Astrocyte (in vitro differentiated cells and primary cell): Measurements from ENCODE around the gene EIF4G3. TPM values are rescaled to one million over a fixed set of nuclear protein-coding genes. Genes with fewer than 3 reads are reported as not detected.

ENCODE experiments used
- DNase-seq: peaks from one replicate; pipeline ENCODE4 v3.0.0-alpha.2; 2010; ENCODE audit warnings: low read depth
- FAIRE-seq: peaks from 2 replicates; lab custom pipeline; 2011; peaks lifted over from hg19 to GRCh38; lab: Jason Lieb, UNC
- H2AFZ ChIP-seq: 2 replicates; pipeline ENCODE4 v1.6.0; 2012; ENCODE audit warnings: low read depth, low read length, inconsistent platforms
- H3K27ac ChIP-seq: 2 replicates; pipeline ENCODE4 v1.5.1; 2011; ENCODE audit warnings: low read depth, low read length, inconsistent platforms
- H3K27me3 ChIP-seq: 2 replicates; pipeline ENCODE4 v1.6.0; 2011; ENCODE audit warnings: low read length, inconsistent platforms; ENCODE audit not compliant: insufficient read depth
- H3K36me3 ChIP-seq: 2 replicates; pipeline ENCODE4 v1.5.1; 2011; ENCODE audit warnings: low read length, inconsistent platforms; ENCODE audit not compliant: insufficient read depth
- H3K4me1 ChIP-seq: 2 replicates; pipeline ENCODE4 v1.5.1; 2011; ENCODE audit warnings: low read length, inconsistent platforms; ENCODE audit not compliant: insufficient read depth
- H3K4me2 ChIP-seq: 2 replicates; pipeline ENCODE4 v1.6.0; 2012; ENCODE audit warnings: low read length, inconsistent platforms
- H3K4me3 ChIP-seq: 2 replicates; pipeline ENCODE4 v1.5.1; 2011; ENCODE audit warnings: low read depth, mild to moderate bottlenecking, low read length, inconsistent platforms; ENCODE audit not compliant: insufficient read depth
- H3K79me2 ChIP-seq: 2 replicates; pipeline ENCODE4 v1.6.0; 2012; ENCODE audit warnings: mild to moderate bottlenecking, low read length, inconsistent platforms; ENCODE audit not compliant: insufficient read depth
- H3K9ac ChIP-seq: 2 replicates; pipeline ENCODE4 v1.6.0; 2012; ENCODE audit warnings: mild to moderate bottlenecking, low read length, inconsistent platforms
- H3K9me3 ChIP-seq: 2 replicates; pipeline ENCODE4 v1.5.1; 2012; ENCODE audit warnings: low read depth, mild to moderate bottlenecking, low read length, inconsistent platforms; ENCODE audit not compliant: insufficient read depth
- H4K20me1 ChIP-seq: 2 replicates; pipeline ENCODE4 v1.6.0; 2012; ENCODE audit warnings: low read length, inconsistent platforms; ENCODE audit not compliant: insufficient read depth
- H3K27ac Mint-ChIP-seq: one replicate; pipeline ENCODE4 v1.8.0; 2021; ENCODE audit warnings: mild to moderate bottlenecking, mixed read lengths; ENCODE audit not compliant: unreplicated experiment
- H3K27me3 Mint-ChIP-seq: one replicate; pipeline ENCODE4 v1.8.0; 2021; ENCODE audit warnings: low read depth, mixed read lengths; ENCODE audit not compliant: unreplicated experiment
- H3K36me3 Mint-ChIP-seq: one replicate; pipeline ENCODE4 v1.8.0; 2021; ENCODE audit warnings: low read depth, mixed read lengths; ENCODE audit not compliant: unreplicated experiment
- H3K4me1 Mint-ChIP-seq: one replicate; pipeline ENCODE4 v1.8.0; 2021; ENCODE audit warnings: low read depth, mixed read lengths; ENCODE audit not compliant: unreplicated experiment
- H3K4me3 Mint-ChIP-seq: one replicate; pipeline ENCODE4 v1.8.0; 2021; ENCODE audit warnings: mild to moderate bottlenecking, moderate library complexity, mixed read lengths; ENCODE audit not compliant: unreplicated experiment
- H3K9me3 Mint-ChIP-seq: one replicate; pipeline ENCODE4 v1.8.0; 2021; ENCODE audit warnings: mild to moderate bottlenecking, mixed read lengths; ENCODE audit not compliant: unreplicated experiment
- EZH2 ChIP-seq: IDR thresholded peaks from 2 replicates; pipeline ENCODE4 v1.6.1; 2012; ENCODE audit warnings: mild to moderate bottlenecking, low read length, inconsistent platforms; ENCODE audit not compliant: insufficient read depth
- total RNA-seq: library from RNA; stranded (reverse); gene quantifications from 2 replicates; pipeline ENCODE4 v1.2.1, GENCODE V29; 2021
- TF ChIP-seq, protein P1 (sequence below): IDR thresholded peaks from 2 replicates; pipeline ENCODE4 v1.5.1; 2011; ENCODE audit warnings: low read depth, mild to moderate bottlenecking, inconsistent platforms, low read length, moderate library complexity; ENCODE audit not compliant: insufficient read depth

The EIF4G3 gene
- total RNA-seq, 1 donor from 2014 or later = 76.1 TPM

DNA sequence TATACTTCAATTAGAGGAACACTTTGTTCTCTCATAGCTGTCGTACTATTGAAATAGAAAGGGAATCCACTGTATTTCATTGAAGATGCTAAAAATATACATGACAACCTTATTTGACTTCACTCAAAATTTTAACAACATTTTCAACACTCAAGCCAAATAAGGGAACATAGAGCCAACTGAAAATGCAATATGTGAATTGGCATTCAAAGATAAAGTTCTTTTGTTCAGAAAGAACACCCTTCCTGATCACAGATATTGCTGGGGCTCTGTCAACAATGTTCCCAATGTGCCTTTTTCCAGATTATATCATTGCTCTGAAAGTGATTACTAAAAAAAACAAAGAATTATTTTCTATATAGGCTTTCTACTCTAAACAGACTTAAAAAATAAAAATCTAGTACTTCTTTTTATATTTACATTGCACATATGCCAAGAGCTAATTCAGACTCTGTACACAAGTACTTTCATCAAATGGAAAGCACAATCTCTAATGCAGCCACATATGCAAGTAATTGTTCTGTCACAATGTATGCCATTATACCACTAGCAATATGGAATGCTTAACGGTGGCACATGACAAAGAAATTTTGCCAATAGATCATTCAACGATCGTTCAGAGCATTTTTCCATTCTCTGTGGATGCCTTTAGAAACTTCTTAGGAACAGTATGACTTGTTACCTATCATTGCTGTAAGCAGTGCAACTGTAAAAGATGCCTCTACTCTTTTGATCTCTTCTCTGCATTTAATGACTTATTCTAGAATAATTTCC is 171.0 kb downstream of the EIF4G3 start:
- no peak for FAIRE-seq
- H3K79me2 ChIP-seq = peaks cover 55% of the 10 kb centered on the region

DNA sequence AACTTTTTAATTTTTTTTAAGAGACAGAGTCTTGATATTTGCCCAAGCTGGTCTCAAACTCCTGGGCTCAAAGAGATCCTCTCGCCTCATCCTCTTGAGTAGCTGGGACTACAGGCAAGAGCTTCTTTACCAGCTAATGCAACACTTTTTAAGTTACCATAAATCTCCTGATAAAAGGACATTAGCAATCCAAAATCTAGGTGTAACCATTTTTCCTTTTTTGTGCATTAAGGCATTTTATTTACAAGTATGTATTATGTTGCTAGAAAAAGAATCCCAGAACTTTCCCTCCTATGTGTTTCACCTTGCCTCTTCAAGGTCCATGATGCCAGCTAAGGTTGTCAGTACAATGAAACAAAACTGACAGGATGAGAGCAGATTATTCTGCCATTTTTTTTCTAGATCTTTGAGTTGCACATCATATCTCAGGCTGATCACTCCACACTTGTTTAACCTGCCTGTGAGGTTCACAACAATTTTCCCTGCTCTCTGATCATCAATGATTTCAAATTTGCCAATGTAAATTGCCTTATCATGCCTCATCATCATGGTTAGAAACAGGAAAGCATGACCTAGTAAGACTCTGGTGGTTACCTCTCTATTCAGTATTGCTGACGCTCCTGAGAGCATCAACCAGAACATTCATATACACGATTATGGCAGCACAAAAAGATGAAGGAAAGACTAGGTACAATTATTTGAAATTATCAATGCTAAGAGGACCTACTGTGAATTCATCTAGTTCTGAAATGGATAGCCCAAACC is 173.2 kb downstream of the EIF4G3 start:
- TF ChIP-seq, protein P1, sequence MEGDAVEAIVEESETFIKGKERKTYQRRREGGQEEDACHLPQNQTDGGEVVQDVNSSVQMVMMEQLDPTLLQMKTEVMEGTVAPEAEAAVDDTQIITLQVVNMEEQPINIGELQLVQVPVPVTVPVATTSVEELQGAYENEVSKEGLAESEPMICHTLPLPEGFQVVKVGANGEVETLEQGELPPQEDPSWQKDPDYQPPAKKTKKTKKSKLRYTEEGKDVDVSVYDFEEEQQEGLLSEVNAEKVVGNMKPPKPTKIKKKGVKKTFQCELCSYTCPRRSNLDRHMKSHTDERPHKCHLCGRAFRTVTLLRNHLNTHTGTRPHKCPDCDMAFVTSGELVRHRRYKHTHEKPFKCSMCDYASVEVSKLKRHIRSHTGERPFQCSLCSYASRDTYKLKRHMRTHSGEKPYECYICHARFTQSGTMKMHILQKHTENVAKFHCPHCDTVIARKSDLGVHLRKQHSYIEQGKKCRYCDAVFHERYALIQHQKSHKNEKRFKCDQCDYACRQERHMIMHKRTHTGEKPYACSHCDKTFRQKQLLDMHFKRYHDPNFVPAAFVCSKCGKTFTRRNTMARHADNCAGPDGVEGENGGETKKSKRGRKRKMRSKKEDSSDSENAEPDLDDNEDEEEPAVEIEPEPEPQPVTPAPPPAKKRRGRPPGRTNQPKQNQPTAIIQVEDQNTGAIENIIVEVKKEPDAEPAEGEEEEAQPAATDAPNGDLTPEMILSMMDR = no peak
- TF ChIP-seq EZH2 = no peak
- H3K79me2 ChIP-seq = peaks cover 39% of the 10 kb centered on the region
- no peak overlapping the region for H3K4me3 Mint-ChIP-seq
- H3K4me1 Mint-ChIP-seq = no peaks in the 10 kb centered on the region
- H3K9ac ChIP-seq = no peak overlapping the region
- no peak overlapping the region for H3K27ac ChIP-seq
- FAIRE-seq (no peak), DNase-seq (no peak)
- H3K36me3 Mint-ChIP-seq = peaks cover 3% of the 10 kb centered on the region
- H3K4me1 ChIP-seq = no peaks in the 10 kb centered on the region
- H4K20me1 ChIP-seq = peaks cover 42% of the 10 kb centered on the region
- H3K9me3 ChIP-seq = no peaks in the 10 kb centered on the region
- H3K4me3 ChIP-seq = no peak overlapping the region
- H3K9me3 Mint-ChIP-seq = no peaks in the 10 kb centered on the region
- H3K4me2 ChIP-seq = no peak overlapping the region
- no peak overlapping the region for H2AFZ ChIP-seq
- H3K27me3 ChIP-seq = no peaks in the 10 kb centered on the region
- no peaks in the 10 kb centered on the region for H3K36me3 ChIP-seq
- H3K27ac Mint-ChIP-seq = no peak overlapping the region
- no peaks in the 10 kb centered on the region for H3K27me3 Mint-ChIP-seq

More for the DNA sequence above, 171.0 kb downstream of the EIF4G3 start:
- Mint-ChIP-seq H3K4me1 (no peaks in the 10 kb centered on the region), H3K27me3 (no peaks in the 10 kb centered on the region), H3K9me3 (no peaks in the 10 kb centered on the region), H3K4me3 (no peak overlapping the region), H3K27ac (no peak overlapping the region), H3K36me3 (peaks cover 3% of the 10 kb centered on the region)
- H3K27me3 ChIP-seq = no peaks in the 10 kb centered on the region
- H3K9me3 ChIP-seq = no peaks in the 10 kb centered on the region
- no peaks in the 10 kb centered on the region for H3K4me1 ChIP-seq
- no peak overlapping the region for H3K27ac ChIP-seq
- peaks cover 42% of the 10 kb centered on the region for H4K20me1 ChIP-seq
- H3K4me2 ChIP-seq = no peak overlapping the region
- H3K9ac ChIP-seq = no peak overlapping the region
- TF ChIP-seq, protein P1 = no peak
- no peak for TF ChIP-seq EZH2
- no peak overlapping the region for H3K4me3 ChIP-seq
- H3K36me3 ChIP-seq = no peaks in the 10 kb centered on the region
- no peak overlapping the region for H2AFZ ChIP-seq
- no peak for DNase-seq
